B cell (primary cell): ENCODE measurements around the gene SC5D.

Experiments
- CTCF ChIP-seq: fragments of 200-600 bp; IDR thresholded peaks from one replicate; pipeline ENCODE4 v1.8.0; 2022; ENCODE audit warnings: antibody characterized with exemption, mild to moderate bottlenecking
- EZH2 ChIP-seq: IDR thresholded peaks from 2 replicates; pipeline ENCODE4 v1.6.1; 2012; ENCODE audit warnings: borderline replicate concordance, low read depth, mild to moderate bottlenecking, moderate library complexity, low read length; ENCODE audit not compliant: insufficient read depth, poor library complexity, severe bottlenecking

DNA sequence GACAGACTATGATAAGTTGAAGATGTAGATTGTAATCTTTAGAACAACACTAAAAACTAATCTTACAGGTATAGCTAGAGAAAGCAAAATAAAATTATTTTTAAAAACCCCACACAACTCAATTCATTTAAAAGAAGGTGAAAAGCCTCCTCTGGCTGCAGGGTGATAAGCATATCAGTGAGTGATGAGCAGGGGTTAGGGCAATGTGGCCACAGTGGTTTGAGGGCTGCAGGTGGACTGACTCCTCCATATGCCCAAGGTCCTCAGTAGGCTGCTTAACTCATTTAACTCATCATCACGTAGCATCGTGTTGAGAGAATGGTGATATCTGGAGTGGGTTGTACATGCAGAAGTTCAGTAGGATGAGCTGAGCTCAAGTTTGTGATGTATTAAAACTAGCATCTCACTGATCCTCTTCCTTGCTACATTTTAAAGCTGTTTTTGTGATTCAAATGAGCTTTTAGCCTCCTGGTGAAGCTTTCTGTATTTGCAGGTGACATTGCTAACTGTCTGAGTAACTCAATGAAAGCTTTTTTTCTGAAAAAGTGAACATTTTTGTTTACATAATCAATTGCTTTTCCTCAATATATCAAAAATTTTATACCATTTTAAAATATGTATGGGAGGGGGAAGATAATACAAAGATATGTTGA is 37.0 kb upstream of the SC5D start:
- TF ChIP-seq CTCF (no peak), EZH2 (no peak)
